ENCODE results near the gene EPHA3.

- TF ChIP-seq POLR2AphosphoS5 (IDR thresholded peaks at IDR 0.05): no peak
- TF ChIP-seq CTCF (IDR thresholded peaks at IDR 0.05): no peak
- no peak for TF ChIP-seq POLR2A (IDR thresholded peaks at IDR 0.05)
Observed at GRCh38 chr3:89488800-89489580, 381.6 kb downstream of the EPHA3 start.

Data from prostate gland (tissue), 2 donors.